Breast epithelium (tissue), 4 donors: ENCODE results near the gene FN3K. TPM values are rescaled to one million over a fixed set of nuclear protein-coding genes. Genes with fewer than 3 reads are reported as not detected.

Experiments used
- DNase-seq, 2 donors: peaks; one replicate each; pipeline ENCODE4 v3.0.0-alpha.2; 2019; ENCODE audit warnings: low spot score in 2 of 2
- H3K27ac ChIP-seq, 2 donors: fragments of 200-600 bp; sonication (generic) in 1 of 2; one replicate each; pipeline ENCODE4 v1.5.1; 2016 to 2019; ENCODE audit warnings: mild to moderate bottlenecking in 1 of 2
- H3K27me3 ChIP-seq, 2 donors: fragments of 200-600 bp; sonication (generic) in 1 of 2; one replicate each; pipeline versions ENCODE4 v1.5.1 to v1.6.0; 2017 to 2019; ENCODE audit warnings: control low read depth in 1 of 2, mild to moderate bottlenecking in 1 of 2
- H3K36me3 ChIP-seq: fragments of 200-600 bp; one replicate; pipeline ENCODE4 v1.5.1; 2019
- H3K4me1 ChIP-seq, 2 donors: fragments of 200-600 bp; sonication (generic); one replicate each; pipeline ENCODE4 v1.5.1; 2016 to 2019; ENCODE audit warnings: control low read depth in 1 of 2
- H3K4me3 ChIP-seq, 3 donors: fragments of 200-600 bp; sonication (generic); 1 replicate in 2 of 3; 2 replicates in 1 of 3; pipeline ENCODE4 v1.5.1; 2016 to 2019; ENCODE audit warnings: mild to moderate bottlenecking in 3 of 3, moderate library complexity in 2 of 3
- H3K9me3 ChIP-seq, 2 donors: fragments of 200-600 bp; sonication (generic) in 1 of 2; one replicate each; pipeline ENCODE4 v1.5.1; 2016 to 2019; ENCODE audit warnings: control low read depth in 1 of 2
- CTCF ChIP-seq, 3 donors: fragments of 450-650 bp; IDR thresholded peaks; one replicate each; pipeline ENCODE4 v1.5.1; 2016 to 2017; ENCODE audit warnings: antibody characterized with exemption in 3 of 3, mild to moderate bottlenecking in 3 of 3, moderate library complexity in 3 of 3
- POLR2A ChIP-seq: fragments of 450-650 bp; IDR thresholded peaks from one replicate; pipeline ENCODE4 v1.6.1; 2016; ENCODE audit warnings: antibody characterized with exemption, mild to moderate bottlenecking, moderate library complexity
- POLR2AphosphoS5 ChIP-seq, 3 donors: sonication (generic); formaldehyde crosslinking; IDR thresholded peaks; one replicate each; pipeline ENCODE4 v1.6.1; 2017; ENCODE audit warnings: antibody characterized with exemption in 3 of 3
- intact Hi-C: fragments of 100-400 bp; cut with DNase I; formaldehyde crosslinking; loops from one replicate; pipeline ENCODE4 v1.15.1; 2023; ENCODE audit warnings: low total_unique reads
- total RNA-seq, 3 donors: library from RNA; depleted of rRNA; stranded (reverse); fragments of >200 nt; gene quantifications; one replicate each; pipeline ENCODE4 v1.1.0, GENCODE V29; 2016

The FN3K gene
- total RNA-seq, 3 donors from 2014 or later, result 4.5 to 9.4 (median 7.2) TPM

- H3K9me3 ChIP-seq, result no peaks in the 10 kb centered on the region
- H3K4me1 ChIP-seq, result no peaks in the 10 kb centered on the region
- intact Hi-C loops, result no loop called here
- no peak overlapping the region for H3K27ac ChIP-seq
- H3K27me3 ChIP-seq, result no peaks in the 10 kb centered on the region
- no peak for DNase-seq
- TF ChIP-seq POLR2A, result no peak
- no peak for TF ChIP-seq POLR2AphosphoS5 (IDR thresholded peaks at IDR 0.05)
- no peak for TF ChIP-seq CTCF (IDR thresholded peaks at IDR 0.05)
- H3K4me3 ChIP-seq, result no peak overlapping the region
- H3K36me3 ChIP-seq, result no peaks in the 10 kb centered on the region
Observed at GRCh38 chr17:82710499-82711232, 24.7 kb upstream of the FN3K start.

GRCh38 chr17:82713071-82713723 is 22.2 kb upstream of the FN3K start:
- peaks cover 4 to 6% of the 10 kb centered on the region in 2 donors for H3K4me1 ChIP-seq
- TF ChIP-seq POLR2A, result no peak
- TF ChIP-seq POLR2AphosphoS5 (IDR thresholded peaks at IDR 0.05), result no peak
- no peak for DNase-seq
- H3K9me3 ChIP-seq, result no peaks in the 10 kb centered on the region
- no peaks in the 10 kb centered on the region for H3K36me3 ChIP-seq
- no peak overlapping the region for H3K27ac ChIP-seq
- H3K27me3 ChIP-seq, result no peaks in the 10 kb centered on the region
- H3K4me3 ChIP-seq, result no peak overlapping the region
- intact Hi-C loops, result no loop called here

- Histone ChIP-seq H3K4me3 (peak within 1 kb of the TSS; percentile 62 to 94 (median 67)), H3K36me3 (no peaks in the 10 kb centered on the region), H3K27ac (peak within 1 kb of the TSS; percentile 81 to 82), H3K9me3 (no peaks in the 10 kb centered on the region), H3K27me3 (no peaks in the 10 kb centered on the region), H3K4me1 (peaks cover 4 to 6% of the 10 kb centered on the region in 2 donors)
- peak in 2 of 3 donors; percentile 19 to 71 for TF ChIP-seq POLR2AphosphoS5 (IDR thresholded peaks at IDR 0.05)
- no peak for TF ChIP-seq POLR2A
- no peak for TF ChIP-seq CTCF (IDR thresholded peaks at IDR 0.05)
- intact Hi-C loops, result no loop called here
- DNase-seq, result peak; percentile 94 to 95
Observed at GRCh38 chr17:82716203-82717010, 19.0 kb upstream of the FN3K start, which contains the start of gene FN3KRP. FN3KRP (plus strand) TSS chr17:82716706; CDS start chr17:82716756, 50 bp downstream.

- H3K27ac ChIP-seq, result no peak overlapping the region
- H3K27me3 ChIP-seq, result no peaks in the 10 kb centered on the region
- H3K9me3 ChIP-seq, result no peaks in the 10 kb centered on the region
- TF ChIP-seq POLR2AphosphoS5 (IDR thresholded peaks at IDR 0.05) (no peak), CTCF (IDR thresholded peaks at IDR 0.05) (no peak), POLR2A (no peak)
- intact Hi-C loops, result no loop called here
- H3K4me1 ChIP-seq, result peaks cover 4 to 6% of the 10 kb centered on the region in 2 donors
- H3K36me3 ChIP-seq, result peaks cover 3% of the 10 kb centered on the region
- no peak overlapping the region for H3K4me3 ChIP-seq
- no peak for DNase-seq
Observed at GRCh38 chr17:82718986-82719685, 16.3 kb upstream of the FN3K start.

GRCh38 chr17:82720204-82720603 is 15.2 kb upstream of the FN3K start:
- Histone ChIP-seq H3K27ac (no peak overlapping the region), H3K36me3 (peaks cover 3% of the 10 kb centered on the region), H3K4me3 (no peak overlapping the region), H3K9me3 (no peaks in the 10 kb centered on the region), H3K27me3 (no peaks in the 10 kb centered on the region), H3K4me1 (peaks cover 4 to 6% of the 10 kb centered on the region in 2 donors)
- no peak for DNase-seq
- TF ChIP-seq POLR2A (no peak), POLR2AphosphoS5 (IDR thresholded peaks at IDR 0.05) (no peak)
- intact Hi-C loops, result no loop called here
